ENCODE data around the gene FOXJ3. TPM values are rescaled to one million over a fixed set of nuclear protein-coding genes. Genes with fewer than 3 reads are reported as not detected.

FOXJ3 gene
- total RNA-seq, 2 donors from 2014 or later: 44.5 to 47.5 TPM

GRCh38 chr1:42358791-42359190, 23.8 kb upstream of the FOXJ3 start:
- peak in 1 of 2 donors; percentile 42 for ATAC-seq (replicated peaks in 1 of 2)

GRCh38 chr1:42350086-42350485, 15.1 kb upstream of the FOXJ3 start:
- no peaks in the 10 kb centered on the region for H3K4me1 Mint-ChIP-seq (ENCODE audit: low read depth)
- H3K9me3 Mint-ChIP-seq: no peaks in the 10 kb centered on the region
- no peak for ATAC-seq (replicated peaks in 1 of 2)
- H3K27ac Mint-ChIP-seq: no peak overlapping the region
- no peaks in the 10 kb centered on the region for H3K36me3 Mint-ChIP-seq (ENCODE audit: insufficient read depth in 2 of 2)
- no peak for DNase-seq
- H3K27me3 Mint-ChIP-seq (ENCODE audit: low read depth): peaks cover 24% of the 10 kb centered on the region
- no peak overlapping the region for H3K4me3 Mint-ChIP-seq

More at GRCh38 chr1:42358791-42359190, 23.8 kb upstream of the FOXJ3 start:
- no peak overlapping the region for H3K4me3 Mint-ChIP-seq
- H3K36me3 Mint-ChIP-seq (ENCODE audit: insufficient read depth in 2 of 2): no peaks in the 10 kb centered on the region
- DNase-seq: no peak
- H3K9me3 Mint-ChIP-seq: no peaks in the 10 kb centered on the region
- H3K4me1 Mint-ChIP-seq (ENCODE audit: low read depth): peaks cover 24% of the 10 kb centered on the region
- peaks cover 10% of the 10 kb centered on the region for H3K27me3 Mint-ChIP-seq (ENCODE audit: low read depth)
- H3K27ac Mint-ChIP-seq: no peak overlapping the region

GRCh38 chr1:42348498-42348897, 13.5 kb upstream of the FOXJ3 start:
- no peaks in the 10 kb centered on the region for H3K36me3 Mint-ChIP-seq (ENCODE audit: insufficient read depth in 2 of 2)
- ATAC-seq (replicated peaks in 1 of 2) (no peak), DNase-seq (no peak)
- H3K27ac Mint-ChIP-seq: no peak overlapping the region
- no peaks in the 10 kb centered on the region for H3K4me1 Mint-ChIP-seq (ENCODE audit: low read depth)
- no peaks in the 10 kb centered on the region for H3K9me3 Mint-ChIP-seq
- H3K27me3 Mint-ChIP-seq (ENCODE audit: low read depth): peaks cover 22% of the 10 kb centered on the region
- H3K4me3 Mint-ChIP-seq: no peak overlapping the region

- H3K36me3 Mint-ChIP-seq (ENCODE audit: insufficient read depth in 2 of 2): no peaks in the 10 kb centered on the region
- H3K9me3 Mint-ChIP-seq: no peaks in the 10 kb centered on the region
- no peak overlapping the region for H3K27ac Mint-ChIP-seq
- peaks cover 5% of the 10 kb centered on the region for H3K4me1 Mint-ChIP-seq (ENCODE audit: low read depth)
- no peak overlapping the region for H3K4me3 Mint-ChIP-seq
- DNase-seq (no peak), ATAC-seq (replicated peaks in 1 of 2) (no peak)
- H3K27me3 Mint-ChIP-seq (ENCODE audit: low read depth): no peaks in the 10 kb centered on the region
These were observed 8.0 kb upstream of the FOXJ3 start for GRCh38 chr1:42343049-42343448.

- ATAC-seq (replicated peaks in 1 of 2) (peak in 1 of 2 donors; percentile 38), DNase-seq (no peak)
- Mint-ChIP-seq H3K4me3 (no peak overlapping the region), H3K36me3 (ENCODE audit: insufficient read depth in 2 of 2) (no peaks in the 10 kb centered on the region), H3K27ac (no peak overlapping the region), H3K27me3 (ENCODE audit: low read depth) (no peaks in the 10 kb centered on the region), H3K4me1 (ENCODE audit: low read depth) (peaks cover 12% of the 10 kb centered on the region), H3K9me3 (no peaks in the 10 kb centered on the region)
These were observed 5.9 kb upstream of the FOXJ3 start for GRCh38 chr1:42340901-42341300.

GRCh38 chr1:42340093-42340492, 5.1 kb upstream of the FOXJ3 start:
- no peaks in the 10 kb centered on the region for H3K9me3 Mint-ChIP-seq

GRCh38 chr1:42336978-42337377, 1.9 kb upstream of the FOXJ3 start:
- no peak overlapping the region for H3K27ac Mint-ChIP-seq
- ATAC-seq (replicated peaks in 1 of 2): no peak

More at GRCh38 chr1:42340093-42340492, 5.1 kb upstream of the FOXJ3 start:
- no peak for ATAC-seq (replicated peaks in 1 of 2)
- Mint-ChIP-seq H3K27me3 (ENCODE audit: low read depth) (no peaks in the 10 kb centered on the region), H3K27ac (no peak overlapping the region), H3K4me3 (no peak overlapping the region), H3K4me1 (ENCODE audit: low read depth) (peaks cover 14% of the 10 kb centered on the region), H3K36me3 (ENCODE audit: insufficient read depth in 2 of 2) (no peaks in the 10 kb centered on the region)
- DNase-seq: no peak

GRCh38 chr1:42335809-42336518, 929 bp upstream of the FOXJ3 start:
- DNase-seq: no peak
- Mint-ChIP-seq H3K27ac (peak overlapping the region; percentile 92), H3K4me1 (ENCODE audit: low read depth) (peaks cover 44% of the 10 kb centered on the region), H3K36me3 (ENCODE audit: insufficient read depth in 2 of 2) (no peaks in the 10 kb centered on the region), H3K27me3 (ENCODE audit: low read depth) (no peaks in the 10 kb centered on the region), H3K9me3 (no peaks in the 10 kb centered on the region), H3K4me3 (peak overlapping the region; percentile 87 to 88)
- no peak for ATAC-seq (replicated peaks in 1 of 2)

More at GRCh38 chr1:42336978-42337377, 1.9 kb upstream of the FOXJ3 start:
- no peak for DNase-seq
- no peak overlapping the region for H3K4me3 Mint-ChIP-seq
- H3K27me3 Mint-ChIP-seq (ENCODE audit: low read depth): no peaks in the 10 kb centered on the region
- no peaks in the 10 kb centered on the region for H3K36me3 Mint-ChIP-seq (ENCODE audit: insufficient read depth in 2 of 2)
- peaks cover 36% of the 10 kb centered on the region for H3K4me1 Mint-ChIP-seq (ENCODE audit: low read depth)
- no peaks in the 10 kb centered on the region for H3K9me3 Mint-ChIP-seq

GRCh38 chr1:42334240-42335049, 590 bp downstream of the FOXJ3 start:
- DNase-seq (peak in 1 of 2 donors; percentile 11), ATAC-seq (replicated peaks in 1 of 2) (peak; percentile 65 to 70)
- H3K27me3 Mint-ChIP-seq (ENCODE audit: low read depth): no peaks in the 10 kb centered on the region
- peak overlapping the region; percentile 70 for H3K27ac Mint-ChIP-seq
- H3K4me1 Mint-ChIP-seq (ENCODE audit: low read depth): peaks cover 46% of the 10 kb centered on the region
- peaks cover 0 to 2% of the 10 kb centered on the region in 2 donors for H3K36me3 Mint-ChIP-seq (ENCODE audit: insufficient read depth in 2 of 2)
- peak overlapping the region; percentile 88 to 94 for H3K4me3 Mint-ChIP-seq
- no peaks in the 10 kb centered on the region for H3K9me3 Mint-ChIP-seq

- no peaks in the 10 kb centered on the region for H3K27me3 Mint-ChIP-seq (ENCODE audit: low read depth)
- DNase-seq (no peak), ATAC-seq (replicated peaks in 1 of 2) (no peak)
- H3K4me3 Mint-ChIP-seq: peak overlapping the region; percentile 88 to 94
- peaks cover 49% of the 10 kb centered on the region for H3K4me1 Mint-ChIP-seq (ENCODE audit: low read depth)
- peak overlapping the region; percentile 70 for H3K27ac Mint-ChIP-seq
- H3K9me3 Mint-ChIP-seq: no peaks in the 10 kb centered on the region
- peaks cover 0 to 2% of the 10 kb centered on the region in 2 donors for H3K36me3 Mint-ChIP-seq (ENCODE audit: insufficient read depth in 2 of 2)
These were observed 1.3 kb downstream of the FOXJ3 start for GRCh38 chr1:42333662-42334239.

GRCh38 chr1:42332877-42333276, 2.2 kb downstream of the FOXJ3 start:
- DNase-seq (no peak), ATAC-seq (replicated peaks in 1 of 2) (no peak)
- Mint-ChIP-seq H3K27ac (peak overlapping the region; percentile 70), H3K4me1 (ENCODE audit: low read depth) (peaks cover 49% of the 10 kb centered on the region), H3K4me3 (peak overlapping the region; percentile 88 to 94), H3K9me3 (no peaks in the 10 kb centered on the region), H3K36me3 (ENCODE audit: insufficient read depth in 2 of 2) (peaks cover 0 to 2% of the 10 kb centered on the region in 2 donors), H3K27me3 (ENCODE audit: low read depth) (no peaks in the 10 kb centered on the region)

- no peak for ATAC-seq (replicated peaks in 1 of 2)
- Mint-ChIP-seq H3K27me3 (ENCODE audit: low read depth) (no peaks in the 10 kb centered on the region), H3K9me3 (no peaks in the 10 kb centered on the region), H3K4me3 (no peak overlapping the region), H3K27ac (no peak overlapping the region), H3K36me3 (ENCODE audit: insufficient read depth in 2 of 2) (peaks cover 0 to 2% of the 10 kb centered on the region in 2 donors), H3K4me1 (ENCODE audit: low read depth) (peaks cover 54% of the 10 kb centered on the region)
- DNase-seq: no peak
These were observed 4.8 kb downstream of the FOXJ3 start for GRCh38 chr1:42330215-42330614.

GRCh38 chr1:42328916-42329496, 6.0 kb downstream of the FOXJ3 start:
- Mint-ChIP-seq H3K9me3 (no peaks in the 10 kb centered on the region), H3K36me3 (ENCODE audit: insufficient read depth in 2 of 2) (peaks cover 0 to 2% of the 10 kb centered on the region in 2 donors), H3K4me3 (no peak overlapping the region), H3K4me1 (ENCODE audit: low read depth) (peaks cover 52% of the 10 kb centered on the region), H3K27ac (peak overlapping the region; percentile 56), H3K27me3 (ENCODE audit: low read depth) (no peaks in the 10 kb centered on the region)
- ATAC-seq (replicated peaks in 1 of 2): no peak
- DNase-seq: no peak
